GM19372 (cell line): ENCODE measurements around the gene RNF13.
"Not testable (repeated sequence)": the region's sequence is repeated elsewhere in the genome, so short reads cannot be mapped to it uniquely, and the experiment has no call there.

ENCODE experiments used
- ATAC-seq: cut with Tn5 transposase; IDR thresholded peaks from one replicate; pipeline ENCODE4 v1.9.1; 2021; ENCODE audit warnings: mild to moderate bottlenecking, low read depth, moderate library complexity; ENCODE audit not compliant: unreplicated experiment

Gene RNF13

GRCh38 chr3:149800693-149801092, 12.3 kb upstream of the RNF13 start:
- no peak for ATAC-seq

- no peak for ATAC-seq
Observed at GRCh38 chr3:149801195-149801594, 11.8 kb upstream of the RNF13 start.

- no peak for ATAC-seq
Observed at GRCh38 chr3:149801639-149802038, 11.4 kb upstream of the RNF13 start.

GRCh38 chr3:149806171-149806778, 6.7 kb upstream of the RNF13 start:
- ATAC-seq: no peak

GRCh38 chr3:149808209-149808829, 4.7 kb upstream of the RNF13 start:
- ATAC-seq: no peak

- ATAC-seq: no peak
Observed at GRCh38 chr3:149809699-149810098, 3.3 kb upstream of the RNF13 start.

GRCh38 chr3:149810846-149811245, 2.2 kb upstream of the RNF13 start:
- no peak for ATAC-seq

GRCh38 chr3:149812165-149812605, 830 bp upstream of the RNF13 start:
- ATAC-seq: no peak

GRCh38 chr3:149813367-149814281, 609 bp downstream of the RNF13 start:
- ATAC-seq: peak; percentile 14

GRCh38 chr3:149815321-149815720, 2.3 kb downstream of the RNF13 start:
- ATAC-seq: no peak

- ATAC-seq: no peak
Observed at GRCh38 chr3:149815728-149816127, 2.7 kb downstream of the RNF13 start.

- no peak for ATAC-seq
Observed at GRCh38 chr3:149816311-149816710, 3.3 kb downstream of the RNF13 start.

- no peak for ATAC-seq
Observed at GRCh38 chr3:149816986-149817385, 4.0 kb downstream of the RNF13 start.

GRCh38 chr3:149819432-149819831, 6.4 kb downstream of the RNF13 start:
- ATAC-seq: no peak

GRCh38 chr3:149820183-149820582, 7.2 kb downstream of the RNF13 start:
- ATAC-seq: no peak

- no peak for ATAC-seq
Observed at GRCh38 chr3:149826636-149827035, 13.6 kb downstream of the RNF13 start.

- no peak for ATAC-seq
Observed at GRCh38 chr3:149828390-149828789, 15.4 kb downstream of the RNF13 start.

GRCh38 chr3:149829631-149830030, 16.6 kb downstream of the RNF13 start:
- ATAC-seq: not testable (repeated sequence)

GRCh38 chr3:149830902-149831301, 17.9 kb downstream of the RNF13 start:
- ATAC-seq: no peak

GRCh38 chr3:149831321-149831720, 18.3 kb downstream of the RNF13 start:
- ATAC-seq: no peak

GRCh38 chr3:149832086-149832485, 19.1 kb downstream of the RNF13 start:
- ATAC-seq: no peak
